HUES64 (cell line): ENCODE results near the gene NFKBIE.
"Not testable (repeated sequence)": the region's sequence is repeated elsewhere in the genome, so short reads cannot be mapped to it uniquely, and the experiment has no call there.

ENCODE experiments used
- H3K27ac ChIP-seq: 2 replicates; pipeline ENCODE4 v1.7.0; 2013; ENCODE audit warnings: low read depth, low read length, inconsistent platforms
- H3K27me3 ChIP-seq: 2 replicates; pipeline ENCODE4 v1.6.1; 2013; ENCODE audit warnings: mild to moderate bottlenecking, low read length; ENCODE audit not compliant: insufficient read depth
- H3K36me3 ChIP-seq: 2 replicates; pipeline ENCODE4 v1.6.1; 2013; ENCODE audit warnings: mild to moderate bottlenecking, low read length; ENCODE audit not compliant: insufficient read depth
- H3K4me1 ChIP-seq: 2 replicates; pipeline ENCODE4 v1.6.1; 2013; ENCODE audit warnings: mild to moderate bottlenecking, low read length, moderate library complexity; ENCODE audit not compliant: insufficient read depth
- H3K4me3 ChIP-seq: 2 replicates; pipeline ENCODE4 v1.5.1; 2013; ENCODE audit warnings: mild to moderate bottlenecking, low read length, moderate library complexity
- H3K9ac ChIP-seq: 2 replicates; pipeline ENCODE4 v1.6.1; 2013; ENCODE audit warnings: mild to moderate bottlenecking, low read depth, low read length
- H3K9me3 ChIP-seq: 2 replicates; pipeline ENCODE4 v1.6.1; 2013; ENCODE audit warnings: low read depth, low read length; ENCODE audit not compliant: insufficient read depth
- WGBS: fragments of 150-250, 120-280 bp; methylation state at CpG from one replicate; pipeline ENCODE4 v1.1.7; 2013; ENCODE audit warnings: missing lambda C conversion rate; 5-methylcytosine and 5-hydroxymethylcytosine counted together

The NFKBIE gene

GRCh38 chr6:44235891-44236516 is 29.3 kb downstream of the NFKBIE start:
- Histone ChIP-seq H3K27me3 (no peaks in the 10 kb centered on the region), H3K27ac (no peak overlapping the region), H3K9me3 (no peaks in the 10 kb centered on the region), H3K36me3 (peaks cover 43% of the 10 kb centered on the region), H3K9ac (no peak overlapping the region), H3K4me1 (peaks cover 16% of the 10 kb centered on the region), H3K4me3 (no peak overlapping the region)
- WGBS = 92% methylated on average over 5 of the region's 6 CpGs

- 79% methylated on average over 6 of the region's 6 CpGs for WGBS
- no peak overlapping the region for H3K4me3 ChIP-seq
- peaks cover 50% of the 10 kb centered on the region for H3K36me3 ChIP-seq
- no peak overlapping the region for H3K9ac ChIP-seq
- no peaks in the 10 kb centered on the region for H3K9me3 ChIP-seq
- no peaks in the 10 kb centered on the region for H3K27me3 ChIP-seq
- peak overlapping the region; percentile 68; the same call in 1 of the 2 replicates for H3K27ac ChIP-seq
- H3K4me1 ChIP-seq = peaks cover 16% of the 10 kb centered on the region
Measured at GRCh38 chr6:44235269-44235668, 30.1 kb downstream of the NFKBIE start.

- Histone ChIP-seq H3K27ac (peak overlapping the region; percentile 79), H3K36me3 (peaks cover 59% of the 10 kb centered on the region), H3K9me3 (no peaks in the 10 kb centered on the region), H3K4me1 (peaks cover 16% of the 10 kb centered on the region), H3K27me3 (no peaks in the 10 kb centered on the region), H3K9ac (peak overlapping the region; percentile 41; the same call in 1 of the 2 replicates), H3K4me3 (no peak overlapping the region)
- 54% methylated on average over 5 of the region's 5 CpGs for WGBS
Measured at GRCh38 chr6:44234101-44235025, 31.0 kb downstream of the NFKBIE start.

- H3K4me3 ChIP-seq = no peak overlapping the region
- peaks cover 66% of the 10 kb centered on the region for H3K36me3 ChIP-seq
- no peak overlapping the region for H3K27ac ChIP-seq
- no peak overlapping the region for H3K9ac ChIP-seq
- peaks cover 16% of the 10 kb centered on the region for H3K4me1 ChIP-seq
- no peaks in the 10 kb centered on the region for H3K9me3 ChIP-seq
- H3K27me3 ChIP-seq = no peaks in the 10 kb centered on the region
- 90% methylated on average over 14 of the region's 14 CpGs for WGBS
Measured at GRCh38 chr6:44233567-44234100, 31.7 kb downstream of the NFKBIE start.

GRCh38 chr6:44232676-44233566 is 32.4 kb downstream of the NFKBIE start:
- H3K9ac ChIP-seq = no peak overlapping the region
- no peak overlapping the region for H3K27ac ChIP-seq
- no peak overlapping the region for H3K4me3 ChIP-seq
- H3K27me3 ChIP-seq = no peaks in the 10 kb centered on the region
- 93% methylated on average over 16 of the region's 16 CpGs for WGBS
- no peaks in the 10 kb centered on the region for H3K9me3 ChIP-seq
- peaks cover 73% of the 10 kb centered on the region for H3K36me3 ChIP-seq
- H3K4me1 ChIP-seq = peaks cover 16% of the 10 kb centered on the region

- not testable (repeated sequence) for H3K9me3 ChIP-seq, H3K27ac ChIP-seq, H3K4me3 ChIP-seq, H3K9ac ChIP-seq, H3K27me3 ChIP-seq
- WGBS = 95% methylated on average over 9 of the region's 9 CpGs
- peaks cover 16% of the 10 kb centered on the region for H3K4me1 ChIP-seq
- peaks cover 79% of the 10 kb centered on the region for H3K36me3 ChIP-seq
Measured at GRCh38 chr6:44231426-44231825, 33.9 kb downstream of the NFKBIE start.

- H3K9ac ChIP-seq = no peak overlapping the region
- peaks cover 24% of the 10 kb centered on the region for H3K4me1 ChIP-seq
- H3K27ac ChIP-seq = no peak overlapping the region
- no peaks in the 10 kb centered on the region for H3K27me3 ChIP-seq
- H3K9me3 ChIP-seq = no peaks in the 10 kb centered on the region
- WGBS = 91% methylated on average over 10 of the region's 10 CpGs
- no peak overlapping the region for H3K4me3 ChIP-seq
- H3K36me3 ChIP-seq = peaks cover 68% of the 10 kb centered on the region
Measured at GRCh38 chr6:44230034-44230675, 35.2 kb downstream of the NFKBIE start.

- Histone ChIP-seq H3K27me3 (no peaks in the 10 kb centered on the region), H3K4me1 (peaks cover 25% of the 10 kb centered on the region), H3K36me3 (peaks cover 65% of the 10 kb centered on the region), H3K4me3 (no peak overlapping the region), H3K27ac (no peak overlapping the region), H3K9me3 (no peaks in the 10 kb centered on the region), H3K9ac (no peak overlapping the region)
- 92% methylated on average over 11 of the region's 11 CpGs for WGBS
Measured at GRCh38 chr6:44229376-44230033, 35.8 kb downstream of the NFKBIE start.

GRCh38 chr6:44228836-44229235 is 36.5 kb downstream of the NFKBIE start:
- Histone ChIP-seq H3K27ac (no peak overlapping the region), H3K36me3 (peaks cover 64% of the 10 kb centered on the region), H3K4me1 (peaks cover 24% of the 10 kb centered on the region), H3K9me3 (no peaks in the 10 kb centered on the region), H3K4me3 (no peak overlapping the region), H3K9ac (no peak overlapping the region), H3K27me3 (no peaks in the 10 kb centered on the region)
- WGBS = 79% methylated on average over 5 of the region's 5 CpGs

- Histone ChIP-seq H3K4me3 (no peak overlapping the region), H3K9me3 (no peaks in the 10 kb centered on the region), H3K4me1 (peaks cover 24% of the 10 kb centered on the region), H3K9ac (no peak overlapping the region), H3K27ac (no peak overlapping the region), H3K36me3 (peaks cover 60% of the 10 kb centered on the region), H3K27me3 (no peaks in the 10 kb centered on the region)
- WGBS = 95% methylated on average over 7 of the region's 7 CpGs
Measured at GRCh38 chr6:44228433-44228832, 36.9 kb downstream of the NFKBIE start.
